Measurements from ENCODE around the gene TGM2.

DNA sequence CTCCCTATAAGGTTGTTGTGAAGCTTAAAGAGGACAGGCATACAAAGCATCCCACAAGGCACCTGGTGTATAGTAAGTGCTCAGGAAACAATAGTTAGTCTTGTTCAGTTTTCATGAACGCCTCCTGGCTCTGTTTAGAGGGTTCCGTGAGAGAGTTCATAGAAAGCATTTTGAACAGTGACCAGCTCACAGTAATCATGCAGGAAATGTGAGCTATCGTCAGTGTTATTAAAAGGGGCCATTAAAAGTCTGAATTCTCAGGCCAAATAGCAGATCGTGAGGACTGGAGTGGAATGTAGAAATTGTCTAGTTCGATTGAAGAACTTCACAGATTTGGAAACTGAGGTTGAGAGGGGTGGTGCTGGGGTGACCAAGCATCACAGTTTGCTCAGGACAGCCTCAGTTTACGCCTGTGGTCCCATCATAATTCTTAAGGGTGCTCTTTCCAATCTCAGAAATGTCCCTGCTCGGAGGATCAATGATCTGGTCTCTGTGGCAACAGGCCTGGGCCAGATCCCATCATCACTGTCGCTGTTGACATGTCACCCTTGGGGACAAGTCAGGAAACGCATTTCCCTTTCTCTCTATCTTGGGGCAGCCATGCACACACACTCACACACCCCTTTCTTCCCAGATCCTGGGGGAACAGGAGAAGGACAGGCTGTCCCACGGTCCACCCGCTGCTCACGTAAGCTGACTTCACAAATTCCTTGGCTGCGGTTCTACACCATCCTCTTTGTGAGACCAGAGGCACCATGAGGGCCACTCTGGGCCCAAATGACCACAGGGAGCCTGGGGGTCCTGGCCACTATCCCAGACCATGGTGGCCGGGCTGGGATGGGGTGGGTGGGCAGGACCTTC, 7.2 kb downstream of the TGM2 start:
- TF ChIP-seq, protein P1, sequence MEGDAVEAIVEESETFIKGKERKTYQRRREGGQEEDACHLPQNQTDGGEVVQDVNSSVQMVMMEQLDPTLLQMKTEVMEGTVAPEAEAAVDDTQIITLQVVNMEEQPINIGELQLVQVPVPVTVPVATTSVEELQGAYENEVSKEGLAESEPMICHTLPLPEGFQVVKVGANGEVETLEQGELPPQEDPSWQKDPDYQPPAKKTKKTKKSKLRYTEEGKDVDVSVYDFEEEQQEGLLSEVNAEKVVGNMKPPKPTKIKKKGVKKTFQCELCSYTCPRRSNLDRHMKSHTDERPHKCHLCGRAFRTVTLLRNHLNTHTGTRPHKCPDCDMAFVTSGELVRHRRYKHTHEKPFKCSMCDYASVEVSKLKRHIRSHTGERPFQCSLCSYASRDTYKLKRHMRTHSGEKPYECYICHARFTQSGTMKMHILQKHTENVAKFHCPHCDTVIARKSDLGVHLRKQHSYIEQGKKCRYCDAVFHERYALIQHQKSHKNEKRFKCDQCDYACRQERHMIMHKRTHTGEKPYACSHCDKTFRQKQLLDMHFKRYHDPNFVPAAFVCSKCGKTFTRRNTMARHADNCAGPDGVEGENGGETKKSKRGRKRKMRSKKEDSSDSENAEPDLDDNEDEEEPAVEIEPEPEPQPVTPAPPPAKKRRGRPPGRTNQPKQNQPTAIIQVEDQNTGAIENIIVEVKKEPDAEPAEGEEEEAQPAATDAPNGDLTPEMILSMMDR (IDR thresholded peaks at IDR 0.05; ENCODE audit: poor library complexity, severe bottlenecking): no peak
- TF ChIP-seq TAF1 (IDR thresholded peaks at IDR 0.05; ENCODE audit: low read depth): no peak
- TF ChIP-seq EP300 (conservative IDR thresholded peaks at IDR 0.05; ENCODE audit: poor library complexity, severe bottlenecking): no peak

Data from neural cell (in vitro differentiated cells).